Activated CD4-positive, alpha-beta T cell treated with anti-CD3 and anti-CD28 coated beads, Interleukin-10, Interleukin-2, amounts not matched to agents 100 ng/mL and 50 ng/mL, durations not matched to agents 16 hours and 8 hours (primary cell): ENCODE data around the gene HMGCR.
A peak's percentile ranks its signal among the peaks of the same experiment; 100 is the strongest.

ENCODE experiments used
- DNase-seq: peaks from one replicate; pipeline ENCODE4 v3.0.0-alpha.2; 2020

HMGCR gene

DNA sequence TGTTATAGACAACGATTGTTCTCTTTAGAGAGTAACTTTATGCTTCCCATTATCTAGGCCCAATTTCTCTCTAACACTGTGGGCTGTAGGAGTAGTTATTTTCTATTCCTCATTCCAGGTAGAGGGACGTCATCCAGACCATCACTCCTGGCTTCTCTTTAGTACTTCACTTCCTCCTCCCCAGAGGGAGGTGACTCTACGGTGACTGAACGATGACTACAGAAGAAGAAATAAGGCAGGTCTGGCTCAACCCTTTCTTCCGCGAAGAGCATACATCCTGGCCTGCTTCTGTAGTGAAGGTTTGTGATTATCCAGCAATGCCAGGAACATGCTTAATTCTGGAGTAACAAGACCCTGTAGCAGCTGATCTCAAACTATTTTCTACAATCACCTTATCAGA, 50.8 kb downstream of the HMGCR start:
- DNase-seq = no peak

DNA sequence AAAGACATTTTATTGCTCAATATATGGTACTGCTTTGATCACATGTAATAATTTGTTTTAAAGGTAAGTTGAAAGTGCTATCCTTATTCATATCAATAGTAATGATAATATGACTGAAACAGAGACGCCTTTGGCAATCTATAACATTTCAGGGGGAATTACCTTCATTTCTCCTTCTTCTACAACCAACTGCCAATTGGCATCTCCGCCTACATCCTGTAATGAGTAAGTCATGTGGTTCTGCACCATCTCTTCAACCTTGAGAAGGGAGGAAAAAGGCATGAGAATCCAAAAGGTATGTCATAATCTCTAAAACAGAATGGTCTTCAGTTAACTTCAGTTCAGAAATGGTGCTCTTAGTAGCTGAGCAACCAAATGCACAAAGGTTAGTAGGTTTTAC, 52.4 kb downstream of the HMGCR start:
- peak; percentile 79 for DNase-seq

DNA sequence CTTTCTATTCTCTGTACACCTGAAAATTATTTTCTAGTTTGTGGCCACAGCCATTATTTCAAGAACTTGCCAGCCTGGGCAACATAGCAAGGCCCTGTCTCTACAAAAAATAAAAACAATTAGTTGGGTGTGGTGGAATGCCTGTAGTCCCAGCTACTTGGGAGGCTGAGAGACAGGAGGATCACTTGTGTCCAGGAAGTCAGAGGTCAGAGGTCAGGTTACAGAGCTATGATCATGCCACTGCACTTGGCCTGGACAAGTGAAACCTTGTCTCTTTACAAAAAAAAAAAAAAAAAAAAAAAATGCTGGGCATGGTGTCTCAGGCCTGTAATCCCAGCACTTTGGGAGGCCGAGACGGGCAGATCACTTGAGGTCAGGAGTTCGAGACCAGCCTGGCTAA, 58.3 kb downstream of the HMGCR start:
- DNase-seq = no peak

DNA sequence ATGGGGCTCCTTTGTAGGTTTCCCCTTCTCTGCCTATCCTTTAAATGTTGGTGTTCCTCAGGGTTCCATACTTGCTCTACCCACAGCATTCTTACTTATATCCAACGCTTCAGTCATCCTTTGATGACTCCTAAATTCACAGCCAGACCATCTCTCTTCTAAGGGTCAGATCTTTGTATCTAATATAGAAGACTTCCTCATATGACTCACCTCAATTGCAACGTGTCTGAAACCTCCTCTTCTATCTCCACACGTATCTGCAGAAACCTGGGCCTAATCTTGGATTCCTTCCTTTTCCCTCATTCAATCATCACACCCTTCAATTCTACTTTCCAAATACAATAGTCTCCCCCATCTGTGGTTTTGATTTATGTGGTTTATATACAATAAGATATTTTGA, 68.3 kb downstream of the HMGCR start:
- DNase-seq = peak; percentile 9
